Fibroblast of skin of right biceps (primary cell): ENCODE data around the gene TEX35.

Experiments
- DNase-seq: peaks from one replicate; pipeline ENCODE4 v3.0.0-alpha.2; 2013

Gene TEX35

GRCh38 chr1:178521241-178521640 is 8.3 kb downstream of the TEX35 start:
- DNase-seq = no peak

DNA sequence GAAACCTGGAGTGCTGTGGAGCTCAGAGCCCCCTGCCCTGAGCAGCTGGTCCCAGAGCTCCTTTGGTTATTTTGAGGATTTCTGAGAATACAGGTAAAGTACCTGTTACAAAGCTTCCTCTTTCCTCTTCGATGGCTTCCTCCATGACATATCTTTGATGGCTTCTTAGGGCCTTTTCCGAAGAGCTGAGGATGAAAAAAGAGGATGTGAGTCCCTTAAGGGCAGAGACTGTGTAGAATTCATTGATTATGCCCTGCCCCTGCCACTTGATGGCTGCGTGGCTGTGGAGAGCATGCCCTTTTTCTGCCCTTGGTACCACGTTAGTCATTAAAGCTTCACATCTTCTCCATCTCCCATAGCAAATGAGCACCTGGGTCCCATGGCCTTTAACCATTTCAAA is 14.2 kb downstream of the TEX35 start:
- no peak for DNase-seq

DNA sequence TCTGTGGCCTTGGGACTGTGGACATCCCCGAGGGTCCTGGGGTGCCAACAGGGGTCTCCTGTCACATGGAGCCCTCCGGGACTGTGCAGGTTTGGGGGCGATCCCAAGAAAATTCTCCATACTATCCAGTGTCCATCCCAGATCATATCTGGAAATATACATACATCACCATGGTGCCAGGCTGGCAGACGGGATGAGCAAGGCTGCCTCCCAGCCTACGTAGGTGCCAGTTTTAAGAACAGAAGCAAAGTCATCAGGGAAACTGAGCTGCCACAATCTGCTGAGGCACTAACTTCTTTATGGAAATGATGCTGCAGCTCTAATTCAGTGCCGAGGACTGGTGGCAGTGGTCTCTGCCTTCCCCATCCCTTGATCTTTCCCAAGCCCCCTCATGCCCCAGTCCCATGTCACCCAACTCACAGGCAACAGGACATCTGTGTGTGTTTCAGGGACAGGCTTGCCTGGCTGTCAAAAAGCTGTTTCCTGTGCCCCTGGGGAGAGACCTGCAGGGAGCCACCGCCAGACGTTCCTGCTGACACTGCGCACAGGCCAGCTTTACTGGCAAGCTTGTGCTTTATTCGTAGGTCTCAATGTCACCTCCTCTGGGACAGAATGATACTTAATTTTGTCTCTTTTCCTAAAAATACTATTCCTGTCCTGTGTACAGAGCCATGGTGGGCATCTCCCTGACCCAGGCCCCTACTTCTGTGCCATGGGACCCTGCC is 15.5 kb downstream of the TEX35 start:
- no peak for DNase-seq

- DNase-seq = no peak
Measured at GRCh38 chr1:178528953-178529335, 16.0 kb downstream of the TEX35 start.

DNA sequence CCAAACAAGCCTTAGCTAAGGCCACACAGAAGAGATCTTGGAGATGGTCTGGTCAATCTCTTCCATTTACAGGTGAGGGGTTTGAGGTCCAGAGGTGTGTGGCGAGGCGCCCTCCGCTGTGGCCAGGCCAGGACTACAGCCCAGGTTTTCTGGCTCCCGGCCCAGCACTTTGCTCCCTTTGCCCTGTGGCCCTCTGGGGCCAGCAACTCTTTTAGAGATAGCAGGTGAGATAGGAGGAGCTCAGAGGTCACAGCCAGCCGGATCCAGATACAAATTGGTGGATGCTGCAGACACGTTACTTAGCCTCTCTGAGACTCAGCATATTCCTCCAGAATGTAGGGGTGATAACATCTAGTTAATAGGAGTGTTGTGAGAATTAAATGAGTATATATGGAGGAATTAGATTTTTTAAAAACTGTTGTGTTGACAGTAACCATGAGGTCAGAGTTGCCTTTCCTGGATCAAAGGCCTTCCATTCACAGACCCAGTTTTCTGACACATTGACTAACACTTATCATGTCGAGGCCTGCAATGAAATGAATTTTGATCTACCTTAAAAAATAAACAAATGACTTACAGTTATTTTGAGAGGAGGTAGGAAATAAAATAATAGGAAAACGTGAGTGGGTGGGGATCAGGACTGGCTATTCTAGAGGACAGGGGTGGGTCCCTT is 16.6 kb downstream of the TEX35 start:
- DNase-seq = no peak

- DNase-seq = peak; percentile 81
Measured at GRCh38 chr1:178530037-178530402, 17.1 kb downstream of the TEX35 start.

DNA sequence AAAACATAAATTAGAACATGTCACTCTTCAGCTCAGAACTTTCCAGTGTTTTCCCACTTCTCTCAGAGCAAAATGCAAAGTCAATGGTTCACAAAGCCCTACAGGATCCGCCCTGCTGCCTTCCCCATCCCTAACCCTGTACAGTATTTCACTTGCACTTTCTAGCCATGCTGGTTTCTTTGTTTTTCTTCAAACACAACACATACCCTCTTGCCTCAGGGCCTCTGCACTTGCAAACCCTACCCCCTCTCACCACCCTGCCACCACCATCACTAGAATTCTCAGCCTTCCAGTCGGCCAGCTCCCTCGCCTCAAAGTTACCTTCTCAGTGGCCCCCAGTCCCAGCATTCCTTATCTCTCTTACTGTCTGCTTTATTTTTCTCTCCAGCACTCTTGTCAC is 17.6 kb downstream of the TEX35 start:
- no peak for DNase-seq

GRCh38 chr1:178531887-178532286 is 19.0 kb downstream of the TEX35 start:
- no peak for DNase-seq

GRCh38 chr1:178532392-178532791 is 19.5 kb downstream of the TEX35 start:
- DNase-seq = peak; percentile 75

DNA sequence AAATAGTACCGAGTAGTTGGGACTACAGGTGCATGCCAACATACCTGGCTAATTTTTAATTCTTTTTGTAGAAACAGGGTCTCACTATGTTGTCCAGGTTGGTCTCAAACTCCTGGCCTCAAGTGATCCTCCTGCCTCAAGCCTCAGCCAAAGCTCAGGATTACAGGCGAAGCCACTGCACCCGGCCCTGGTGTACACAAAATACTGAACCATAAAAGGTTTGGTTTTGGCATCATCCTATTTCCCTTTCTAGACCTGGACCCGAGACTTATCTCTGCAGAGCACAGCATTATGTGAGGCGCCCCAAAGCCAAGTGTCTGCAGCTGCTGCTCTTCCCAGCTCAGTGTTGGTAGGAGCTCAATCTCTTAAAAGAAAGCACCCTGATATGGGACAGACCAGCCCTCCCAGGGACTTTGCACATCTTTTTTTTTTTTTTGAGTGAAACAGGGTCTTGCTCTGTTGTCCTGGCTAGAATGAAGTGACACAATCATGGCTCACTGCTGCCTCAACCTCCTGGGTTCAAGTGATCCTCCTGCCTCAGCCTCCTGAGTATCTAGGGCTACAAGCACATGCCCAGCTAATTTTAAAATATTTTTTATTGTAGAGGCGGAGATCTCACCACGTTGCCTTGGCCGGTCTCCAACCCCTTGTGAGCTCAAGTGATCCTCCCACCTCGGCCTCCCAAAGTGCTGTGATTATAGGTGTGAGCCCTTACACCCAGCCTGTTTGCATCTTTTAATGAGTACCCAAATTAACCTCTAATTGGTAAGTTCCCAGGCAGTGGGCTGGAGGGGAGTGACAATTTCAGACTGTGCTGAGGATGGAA is 20.4 kb downstream of the TEX35 start:
- no peak for DNase-seq

GRCh38 chr1:178534137-178534868 is 21.4 kb downstream of the TEX35 start:
- DNase-seq = no peak

GRCh38 chr1:178536329-178536728 is 23.4 kb downstream of the TEX35 start:
- DNase-seq = no peak

DNA sequence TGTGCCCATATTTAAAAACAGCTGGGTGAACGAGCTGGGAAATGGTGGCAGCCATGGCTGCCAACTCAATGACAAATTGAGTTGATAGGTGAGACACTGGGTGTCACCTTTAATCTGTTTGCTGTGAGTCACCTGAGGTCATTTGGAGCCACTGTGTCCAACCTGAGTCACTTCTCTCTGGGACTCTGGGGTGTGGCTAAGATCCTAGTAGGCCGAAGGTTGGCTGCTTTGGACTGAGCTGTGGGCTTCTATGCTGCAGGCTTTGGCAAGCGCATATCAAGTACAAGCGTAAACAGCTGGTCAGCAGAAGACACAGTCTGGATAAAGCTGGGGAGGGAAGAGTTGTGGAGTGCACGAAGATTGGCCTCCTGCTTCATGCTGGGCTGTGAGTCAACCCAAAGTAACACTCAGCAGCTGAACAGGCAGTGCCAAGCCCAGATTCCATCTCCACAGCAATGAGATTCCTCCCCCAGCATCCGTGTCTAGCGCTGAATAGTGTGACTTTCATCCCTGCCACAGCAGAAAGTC is 24.0 kb downstream of the TEX35 start:
- peak; percentile 94 for DNase-seq

DNA sequence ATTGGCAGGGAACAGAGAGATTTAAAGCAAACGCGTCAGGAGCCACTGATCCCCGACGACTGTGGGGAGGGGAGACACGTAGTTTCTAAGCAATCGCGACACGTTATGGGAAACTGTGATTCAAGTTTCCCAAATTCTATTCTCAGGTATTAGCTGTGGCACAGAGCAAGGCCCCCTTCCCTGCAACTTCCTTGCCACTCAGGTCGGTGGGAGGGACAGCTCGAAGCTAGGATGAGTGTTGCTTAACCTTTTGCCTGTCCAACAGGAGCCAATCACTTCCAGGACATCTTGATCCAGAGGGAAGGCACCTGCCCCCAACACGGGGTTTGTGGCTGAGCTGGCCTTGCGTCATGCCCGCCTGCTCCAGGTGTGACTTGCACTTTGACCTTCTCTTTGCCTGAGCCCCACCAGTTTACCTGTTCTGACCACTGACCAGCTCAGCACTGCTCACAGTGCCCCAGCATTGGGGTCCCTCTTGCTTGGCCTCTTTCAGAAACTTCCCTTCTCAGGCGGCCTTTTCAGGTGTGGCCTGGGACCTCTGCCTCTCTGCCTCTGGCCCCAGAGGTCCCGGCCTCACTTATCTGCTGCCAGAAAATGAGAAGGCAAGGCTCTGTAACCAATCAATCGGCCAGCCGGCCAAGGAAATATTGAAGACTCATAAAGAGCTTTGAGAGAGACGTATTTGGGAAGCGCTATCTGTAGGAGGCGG is 24.6 kb downstream of the TEX35 start:
- no peak for DNase-seq

DNA sequence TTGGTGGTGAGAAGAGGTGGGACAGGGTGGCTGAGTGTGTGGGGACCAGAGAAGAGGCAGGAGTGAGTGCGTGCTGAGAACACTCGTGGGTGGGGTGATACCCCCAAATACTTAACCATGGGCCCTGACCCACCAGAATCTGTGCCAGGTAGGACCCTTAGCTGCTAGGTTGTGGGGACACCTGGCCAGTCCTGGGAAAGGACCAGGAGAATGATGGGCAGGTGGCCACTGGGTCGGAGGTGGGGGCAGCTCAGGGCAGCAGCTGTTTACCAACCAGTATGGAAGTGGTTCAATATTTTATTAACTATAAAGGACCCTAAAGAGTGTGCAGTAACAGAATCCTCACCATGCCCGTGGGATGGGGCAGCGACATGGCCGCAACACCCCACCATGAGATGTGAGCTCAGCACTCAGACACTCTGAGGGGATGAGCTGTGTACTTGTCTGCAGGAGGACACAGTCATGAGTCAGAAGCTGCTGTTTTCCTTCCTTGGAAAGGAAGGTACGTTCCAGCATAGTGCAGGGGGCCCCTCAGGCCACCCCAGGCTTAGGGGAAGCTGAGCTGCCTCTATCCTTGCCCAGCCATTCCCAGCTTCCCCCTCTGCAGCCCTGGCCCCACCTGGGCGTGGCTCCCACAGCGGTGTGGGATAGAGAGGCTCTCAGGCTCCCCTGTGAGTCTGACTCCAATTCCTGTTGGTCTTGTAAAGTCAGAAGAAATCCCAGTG is 25.4 kb downstream of the TEX35 start:
- DNase-seq = peak; percentile 90

- DNase-seq = no peak
Measured at GRCh38 chr1:178539291-178539690, 26.4 kb downstream of the TEX35 start.

DNA sequence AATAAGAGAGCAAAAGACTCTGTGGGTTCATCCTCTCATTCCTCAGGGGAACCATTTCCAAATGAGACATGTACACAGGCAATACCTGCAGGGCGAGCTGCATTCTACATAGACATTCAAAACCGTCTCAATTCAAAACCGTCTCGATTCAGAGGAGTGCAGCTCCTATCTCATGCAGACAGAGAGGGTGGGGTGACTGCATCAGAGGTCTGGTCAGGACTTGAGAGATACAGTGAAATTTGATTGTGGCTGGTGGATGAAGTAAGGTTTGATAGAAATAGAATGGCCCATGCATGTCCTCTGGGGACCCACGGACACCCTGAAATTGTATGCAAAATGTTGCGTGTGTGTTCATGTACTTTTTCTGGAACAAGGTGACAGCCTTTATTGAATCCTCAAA is 27.3 kb downstream of the TEX35 start:
- no peak for DNase-seq

DNA sequence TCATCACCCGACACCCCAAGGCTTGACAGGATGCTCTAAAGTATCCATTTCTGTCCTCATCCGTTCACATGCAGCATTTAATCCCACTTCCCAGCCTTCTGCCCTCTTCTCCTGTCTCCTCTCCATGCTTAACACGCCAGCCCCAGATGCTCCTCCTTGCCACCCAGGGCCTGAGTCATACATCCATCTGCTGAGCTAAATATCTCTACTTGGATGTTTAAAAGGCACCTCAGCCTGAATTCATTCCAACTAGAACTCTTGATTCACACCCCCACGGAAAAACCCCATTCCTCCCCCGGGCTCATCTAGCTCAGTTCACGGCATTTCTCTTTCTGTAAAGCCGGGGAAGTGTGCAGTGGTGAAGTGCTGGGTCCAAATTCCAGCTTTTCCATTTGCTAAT is 27.7 kb downstream of the TEX35 start:
- DNase-seq = peak; percentile 88

DNA sequence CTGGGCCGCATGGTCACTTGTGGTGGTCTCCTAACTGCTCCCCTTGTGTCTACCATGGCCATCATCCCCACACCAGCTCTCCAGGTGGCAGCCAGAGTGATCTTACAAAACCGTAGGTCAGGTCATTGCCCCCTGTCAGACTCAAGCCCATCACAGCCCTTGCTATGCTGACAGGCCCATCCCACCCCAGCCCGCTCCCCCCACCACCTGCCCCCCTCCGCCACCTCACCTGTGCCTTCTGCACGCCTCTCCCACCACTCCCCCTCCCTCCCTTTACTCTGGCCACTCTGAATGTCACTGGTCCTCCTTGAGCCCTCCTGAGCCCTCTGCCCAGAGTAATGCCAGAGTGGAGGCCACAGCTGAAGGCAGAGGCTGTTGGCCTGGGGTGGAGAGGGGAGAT is 28.5 kb downstream of the TEX35 start:
- DNase-seq = no peak

- no peak for DNase-seq
Measured at GRCh38 chr1:178541829-178542553, 29.1 kb downstream of the TEX35 start.
